KOPT-K1 (cell line): ENCODE results near the gene PCGF3.
"Not testable (repeated sequence)": the region's sequence is repeated elsewhere in the genome, so short reads cannot be mapped to it uniquely, and the experiment has no call there.

Source experiments
- H3K27ac ChIP-seq: fragments of 200-600 bp; sonication (generic); 2 replicates; pipeline ENCODE4 v1.5.1; 2016; ENCODE audit warnings: antibody characterized with exemption, mild to moderate bottlenecking, low read depth, low read length; ENCODE audit not compliant: poor library complexity, severe bottlenecking
- H3K36me3 ChIP-seq: fragments of 200-600 bp; sonication (generic); 2 replicates; pipeline ENCODE4 v1.5.1; 2017; ENCODE audit warnings: antibody characterized with exemption, mild to moderate bottlenecking, low read length, moderate library complexity; ENCODE audit not compliant: insufficient read depth
- H3K9me3 ChIP-seq: fragments of 200-600 bp; sonication (generic); 2 replicates; pipeline ENCODE4 v1.5.1; 2017; ENCODE audit warnings: antibody characterized with exemption, low read length, mild to moderate bottlenecking; ENCODE audit not compliant: insufficient read depth, poor library complexity, severe bottlenecking

PCGF3 gene

DNA sequence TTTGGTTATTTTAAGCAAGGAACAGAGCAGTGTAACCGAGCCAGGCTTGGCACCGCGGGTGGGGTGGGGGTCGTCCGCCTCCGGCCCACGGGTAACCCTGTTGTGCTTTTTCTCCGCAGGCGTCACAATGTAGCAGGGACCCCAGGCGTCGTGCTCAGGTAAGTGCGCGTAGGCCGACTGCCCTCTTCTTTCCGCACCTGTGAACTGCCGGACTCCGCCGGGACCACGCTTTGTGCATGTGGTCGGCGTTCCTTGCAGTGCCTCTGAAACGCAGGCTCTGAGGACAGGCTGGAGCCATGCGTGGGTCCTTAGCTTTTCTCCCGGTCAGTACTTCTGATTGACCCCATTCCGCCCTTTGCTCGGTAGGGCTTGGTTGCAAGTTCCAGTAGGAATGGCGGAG, 24.9 kb downstream of the PCGF3 start:
- H3K27ac ChIP-seq: no peak overlapping the region
- peaks cover 4% of the 10 kb centered on the region for H3K9me3 ChIP-seq
- peaks cover 49% of the 10 kb centered on the region for H3K36me3 ChIP-seq

DNA sequence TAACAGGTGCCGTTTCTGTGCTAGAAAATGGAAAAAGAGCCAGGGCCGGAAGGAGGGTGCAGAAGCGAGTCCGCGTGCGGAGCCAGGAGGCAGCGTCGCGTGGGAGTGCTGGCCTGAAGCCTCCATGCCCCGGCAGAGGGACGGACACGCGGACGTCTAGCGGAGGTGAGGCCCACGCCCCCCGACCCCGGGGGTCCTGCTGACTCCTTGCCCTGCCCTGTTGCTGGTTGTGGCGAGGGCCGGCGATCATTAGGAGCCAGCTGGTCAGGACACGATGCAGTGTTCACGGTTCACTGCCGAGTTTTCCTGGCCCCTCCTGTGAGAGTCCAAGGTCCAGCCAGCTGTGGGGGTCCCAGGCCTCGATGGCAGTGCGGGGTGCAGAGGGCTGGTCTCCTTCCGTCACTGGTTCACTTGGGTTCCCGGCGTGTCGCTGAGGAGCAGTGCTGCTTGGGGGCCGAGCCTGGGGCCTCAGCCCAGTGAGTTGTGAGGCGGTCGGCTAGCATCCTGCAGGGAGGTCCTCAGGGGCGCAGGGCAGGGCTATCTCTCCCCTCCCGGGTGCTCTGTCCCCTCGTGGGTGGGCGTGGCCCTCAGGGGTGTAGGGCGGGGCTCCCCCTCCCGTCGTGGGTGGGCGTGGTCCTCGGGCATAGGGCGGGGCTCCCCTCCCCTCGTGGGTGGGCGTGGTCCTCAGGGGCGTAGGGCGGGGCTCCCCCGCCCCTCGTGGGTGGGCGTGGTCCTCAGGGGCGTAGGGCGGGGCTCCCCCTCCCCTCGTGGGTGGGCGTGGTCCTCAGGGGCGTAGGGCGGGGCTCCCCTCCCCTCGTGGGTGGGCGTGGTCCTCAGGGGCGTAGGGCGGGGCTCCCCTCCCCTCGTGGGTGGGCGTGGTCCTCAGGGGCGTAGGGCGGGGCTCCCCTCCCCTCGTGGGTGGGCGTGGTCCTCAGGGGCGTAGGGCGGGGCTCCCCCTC, 25.6 kb downstream of the PCGF3 start:
- peaks cover 55% of the 10 kb centered on the region for H3K36me3 ChIP-seq
- not testable (repeated sequence) for H3K9me3 ChIP-seq, H3K27ac ChIP-seq

- peaks cover 60% of the 10 kb centered on the region for H3K36me3 ChIP-seq
- H3K9me3 ChIP-seq, H3K27ac ChIP-seq: not testable (repeated sequence)
These were observed 26.3 kb downstream of the PCGF3 start for GRCh38 chr4:731954-732353.

DNA sequence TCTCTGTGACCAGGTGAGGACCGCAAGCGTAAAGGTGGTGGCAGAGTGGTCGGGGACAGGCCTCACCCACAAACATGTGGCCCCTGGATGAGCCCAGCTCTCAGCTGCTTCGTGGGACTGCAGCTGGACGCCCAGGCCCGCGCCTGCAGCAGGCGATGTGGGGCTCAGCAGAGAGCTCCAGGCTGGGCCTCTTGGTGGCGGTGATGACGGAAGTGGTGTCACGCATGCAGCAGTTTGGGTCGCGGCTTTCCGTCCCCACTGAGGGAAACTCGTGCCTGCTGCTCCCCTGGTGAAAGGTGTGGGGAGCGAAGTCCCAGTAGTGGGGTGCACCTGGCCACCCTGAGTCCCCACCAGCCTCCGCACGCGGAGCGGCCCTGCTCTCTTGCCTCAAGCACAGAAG, 26.9 kb downstream of the PCGF3 start:
- Histone ChIP-seq H3K36me3 (peaks cover 66% of the 10 kb centered on the region), H3K9me3 (peaks cover 4% of the 10 kb centered on the region), H3K27ac (no peak overlapping the region)

DNA sequence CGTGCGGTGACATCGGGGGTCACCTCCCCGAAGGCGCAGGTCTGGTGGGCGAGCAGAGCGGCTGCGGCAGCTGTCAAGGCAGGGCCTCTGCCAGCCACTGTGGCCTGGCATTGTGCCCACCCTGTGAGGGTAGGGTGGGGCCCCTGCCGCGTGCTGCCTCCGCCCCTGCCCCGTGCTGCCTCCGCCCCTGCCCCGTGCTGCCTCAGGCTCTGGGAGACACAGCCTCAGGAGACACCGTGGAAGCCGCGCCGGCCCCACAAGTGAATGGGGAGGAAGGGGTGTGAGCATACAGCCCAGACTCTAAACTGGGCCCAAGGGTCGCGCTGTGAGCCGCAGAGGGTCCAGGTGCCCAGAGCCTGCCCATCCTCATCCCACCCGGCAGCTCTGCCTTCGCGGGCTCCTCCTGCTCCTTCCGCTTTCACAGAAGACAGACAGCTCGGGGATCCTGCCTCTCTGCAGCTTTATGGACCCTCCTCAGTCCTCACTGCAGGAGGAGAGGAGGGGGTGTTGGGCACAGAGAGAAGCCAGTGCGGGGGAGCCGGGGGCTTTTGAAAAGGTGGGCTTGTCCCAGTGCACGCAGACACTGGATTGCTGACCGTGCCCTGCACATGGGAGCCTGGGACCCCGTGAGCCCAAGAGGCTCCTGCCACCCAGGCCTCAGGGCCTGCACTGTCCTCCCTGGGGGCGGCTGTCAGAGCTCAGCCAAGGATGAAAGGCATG, 27.4 kb downstream of the PCGF3 start:
- peaks cover 4% of the 10 kb centered on the region for H3K9me3 ChIP-seq
- no peak overlapping the region for H3K27ac ChIP-seq
- peaks cover 69% of the 10 kb centered on the region for H3K36me3 ChIP-seq

DNA sequence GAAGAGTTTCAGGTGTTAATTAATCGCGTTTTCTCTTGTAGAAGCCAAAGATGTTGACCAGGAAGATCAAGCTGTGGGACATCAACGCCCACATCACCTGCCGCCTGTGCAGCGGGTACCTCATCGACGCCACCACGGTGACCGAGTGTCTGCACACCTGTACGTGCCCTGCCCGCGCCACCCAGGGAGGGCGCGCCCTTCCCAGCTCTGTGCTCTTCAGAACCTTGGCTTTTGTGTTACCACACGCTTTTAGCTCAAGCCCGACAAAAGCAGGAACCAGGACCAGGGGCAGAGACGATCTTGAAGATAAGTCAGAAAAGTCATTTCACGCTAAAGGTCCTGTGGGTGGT, 28.0 kb downstream of the PCGF3 start:
- Histone ChIP-seq H3K27ac (no peak overlapping the region), H3K9me3 (peaks cover 4% of the 10 kb centered on the region), H3K36me3 (peaks cover 70% of the 10 kb centered on the region)

DNA sequence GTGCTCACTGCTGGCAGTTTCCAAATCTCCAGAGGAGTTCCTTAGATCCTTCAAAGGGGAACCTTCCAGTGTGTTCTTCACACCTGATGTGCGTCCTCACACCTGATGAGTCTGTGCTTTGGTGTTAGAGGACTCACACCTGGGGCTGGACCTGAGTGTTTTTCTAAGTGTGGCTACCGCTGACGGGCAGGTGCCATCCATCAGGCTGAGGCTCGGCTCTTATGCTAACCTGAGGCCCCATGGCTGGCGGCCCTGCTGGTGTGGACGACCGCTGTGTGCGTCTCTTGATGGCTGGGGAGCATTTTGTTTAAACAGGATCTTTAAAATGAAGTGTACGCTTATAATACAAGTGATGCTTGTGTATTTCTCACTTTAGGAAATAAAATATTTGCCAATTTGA, 28.4 kb downstream of the PCGF3 start:
- Histone ChIP-seq H3K9me3 (peaks cover 4% of the 10 kb centered on the region), H3K27ac (no peak overlapping the region), H3K36me3 (peaks cover 75% of the 10 kb centered on the region)

GRCh38 chr4:734951-735350, 29.3 kb downstream of the PCGF3 start:
- Histone ChIP-seq H3K36me3 (peaks cover 83% of the 10 kb centered on the region), H3K9me3 (peaks cover 4% of the 10 kb centered on the region), H3K27ac (no peak overlapping the region)

DNA sequence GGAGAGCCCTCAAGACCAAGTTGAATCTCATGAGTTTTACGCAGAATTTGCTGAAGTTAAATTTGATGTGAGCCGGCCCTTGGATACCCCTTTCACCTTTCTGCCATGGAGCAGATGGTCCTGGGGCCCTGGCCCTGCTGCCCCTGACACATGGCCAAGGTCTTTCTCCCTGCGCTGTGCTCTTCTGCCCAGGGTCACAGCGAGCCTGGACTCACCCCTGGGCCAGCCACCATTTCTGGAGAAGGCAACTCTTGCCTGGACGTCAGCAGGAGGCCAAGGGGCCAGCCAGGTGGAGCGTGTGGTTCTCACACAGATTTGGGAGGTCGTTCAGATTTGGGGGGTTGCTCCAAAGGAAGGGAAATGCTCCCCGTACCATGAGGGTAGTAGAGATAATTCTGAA, 30.0 kb downstream of the PCGF3 start:
- H3K27ac ChIP-seq: no peak overlapping the region
- peaks cover 87% of the 10 kb centered on the region for H3K36me3 ChIP-seq
- peaks cover 4% of the 10 kb centered on the region for H3K9me3 ChIP-seq

DNA sequence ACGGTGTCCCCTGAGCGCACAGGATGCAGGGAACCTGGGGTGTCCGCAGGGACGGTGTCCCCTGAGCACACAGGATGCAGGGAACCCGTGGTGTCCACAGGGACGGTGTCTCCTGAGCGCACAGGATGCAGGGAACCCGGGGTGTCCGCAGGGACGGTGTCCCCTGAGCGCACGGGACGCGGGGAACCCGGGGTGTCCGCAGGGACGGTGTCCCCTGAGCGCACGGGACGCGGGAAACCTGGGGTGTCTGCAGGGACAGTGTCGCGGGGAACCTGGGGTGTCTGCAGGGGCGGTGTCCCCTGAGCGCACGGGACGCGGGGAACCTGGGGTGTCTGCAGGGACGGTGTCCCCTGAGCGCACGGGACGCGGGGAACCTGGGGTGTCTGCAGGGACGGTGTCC, 30.9 kb downstream of the PCGF3 start:
- peaks cover 86% of the 10 kb centered on the region for H3K36me3 ChIP-seq

GRCh38 chr4:738781-739280, 33.2 kb downstream of the PCGF3 start:
- Histone ChIP-seq H3K36me3 (peaks cover 79% of the 10 kb centered on the region), H3K9me3 (no peaks in the 10 kb centered on the region), H3K27ac (no peak overlapping the region)

More for the DNA sequence above, 30.9 kb downstream of the PCGF3 start:
- not testable (repeated sequence) for H3K27ac ChIP-seq, H3K9me3 ChIP-seq

GRCh38 chr4:739569-739968, 33.9 kb downstream of the PCGF3 start:
- Histone ChIP-seq H3K36me3 (peaks cover 72% of the 10 kb centered on the region), H3K9me3 (no peaks in the 10 kb centered on the region), H3K27ac (no peak overlapping the region)

GRCh38 chr4:740011-740410, 34.4 kb downstream of the PCGF3 start:
- no peaks in the 10 kb centered on the region for H3K9me3 ChIP-seq
- peaks cover 67% of the 10 kb centered on the region for H3K36me3 ChIP-seq
- no peak overlapping the region for H3K27ac ChIP-seq

DNA sequence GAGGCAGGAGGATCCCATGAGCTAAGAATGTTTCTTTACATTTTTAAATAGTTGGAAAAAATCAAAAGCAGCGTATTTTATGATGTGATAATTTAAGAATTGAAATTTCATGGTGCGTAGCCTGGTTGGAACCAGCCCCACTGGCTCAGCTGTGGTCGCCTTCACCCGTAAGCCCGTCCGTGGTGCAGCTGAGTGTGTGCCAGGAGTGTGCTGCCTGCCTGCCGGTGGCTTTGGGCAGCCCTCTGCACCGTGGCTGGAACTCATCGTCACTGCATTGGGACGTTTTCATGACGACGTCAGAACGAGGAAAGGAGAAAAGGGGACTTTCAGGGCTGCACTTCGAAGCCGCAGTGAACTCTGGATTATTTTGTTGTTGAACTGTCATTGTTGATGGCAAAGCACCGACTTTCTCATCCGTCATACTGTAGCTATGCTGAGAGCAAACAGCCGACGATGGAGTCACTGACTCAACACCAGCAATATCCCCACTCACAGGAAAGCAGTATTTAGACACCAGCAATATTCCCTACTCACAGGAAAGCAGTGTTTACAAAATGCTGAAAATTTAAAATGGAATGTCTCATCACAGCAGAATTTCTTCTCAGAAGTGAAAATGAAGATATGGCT, 35.1 kb downstream of the PCGF3 start:
- Histone ChIP-seq H3K27ac (no peak overlapping the region), H3K36me3 (peaks cover 60% of the 10 kb centered on the region), H3K9me3 (no peaks in the 10 kb centered on the region)

DNA sequence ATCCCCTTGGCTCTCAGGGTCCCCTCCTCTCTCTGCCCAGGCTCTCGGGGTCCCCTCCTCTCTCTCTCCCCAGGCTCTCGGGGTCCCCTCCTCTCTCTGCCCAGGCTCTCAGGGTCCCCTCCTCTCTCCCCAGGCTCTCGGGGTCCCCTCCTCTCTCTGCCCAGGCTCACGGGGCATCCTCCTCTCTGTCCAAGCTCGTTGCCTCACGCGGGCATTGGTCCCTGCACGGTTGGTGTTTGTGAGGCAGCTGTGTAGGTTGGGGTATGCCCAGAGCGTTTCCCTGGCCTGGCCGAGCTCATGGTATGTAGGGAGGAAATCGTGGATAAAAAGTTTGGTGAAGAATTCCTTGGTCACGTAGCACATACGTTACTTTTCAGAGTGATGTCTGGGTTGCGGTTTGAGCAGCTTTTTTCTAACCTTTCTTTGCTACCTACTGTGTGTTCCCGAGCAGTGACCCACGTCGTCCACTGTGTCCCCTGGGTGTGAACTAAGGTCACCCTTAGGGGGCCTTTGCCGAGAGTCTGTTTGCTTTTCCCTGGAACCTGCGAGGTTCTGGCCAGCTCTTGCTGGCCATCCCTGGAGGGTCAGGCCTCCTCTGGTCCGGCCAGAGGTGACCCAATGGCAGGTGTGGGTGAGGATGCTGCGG, 36.6 kb downstream of the PCGF3 start:
- H3K36me3 ChIP-seq: peaks cover 48% of the 10 kb centered on the region

More for the DNA sequence above, 36.6 kb downstream of the PCGF3 start:
- H3K9me3 ChIP-seq: no peaks in the 10 kb centered on the region
- H3K27ac ChIP-seq: no peak overlapping the region
